Adrenal gland (tissue), 12 donors: Measurements from ENCODE around the gene HOXB1. TPM values are rescaled to one million over a fixed set of nuclear protein-coding genes. Genes with fewer than 3 reads are reported as not detected.

Experiments used
- DNase-seq, 7 donors: peaks; one replicate each; pipeline ENCODE4 v3.0.0-alpha.2; 2019 to 2020
- H3K27ac ChIP-seq, 5 donors: fragments of 200-600 bp; sonication (generic) in 4 of 5; 1 replicate in 3 of 5; 2 replicates in 2 of 5; pipeline versions ENCODE4 v1.5.1 to v1.8.0; 2016 to 2020; ENCODE audit warnings: mild to moderate bottlenecking in 1 of 5
- H3K27me3 ChIP-seq: fragments of 200-600 bp; 2 replicates; pipeline ENCODE4 v1.8.0; 2021
- H3K36me3 ChIP-seq, 2 donors: fragments of 200-600 bp; replicated peaks in 1 of 2; 1 replicate in 1 of 2; 2 replicates in 1 of 2; pipeline versions ENCODE4 v1.5.1 to v1.8.0; 2018 to 2022
- H3K4me1 ChIP-seq, 2 donors: fragments of 200-600 bp; replicated peaks in 1 of 2; 1 replicate in 1 of 2; 2 replicates in 1 of 2; pipeline versions ENCODE4 v1.5.1 to v1.8.0; 2018 to 2021
- H3K4me3 ChIP-seq, 4 donors: fragments of 200-600 bp; sonication (generic) in 3 of 4; one replicate each; pipeline ENCODE4 v1.5.1; 2016 to 2018
- H3K9me3 ChIP-seq, 3 donors: fragments of 200-600 bp; sonication (generic) in 1 of 3; replicated peaks in 1 of 3; 1 replicate in 2 of 3; 2 replicates in 1 of 3; pipeline versions ENCODE4 v1.5.1 to v1.8.0; 2016 to 2021
- POLR2A ChIP-seq, 2 donors: fragments of 450-650 bp; IDR thresholded peaks; one replicate each; pipeline ENCODE4 v1.6.1; 2017; ENCODE audit warnings: antibody characterized with exemption in 2 of 2, mild to moderate bottlenecking in 2 of 2, moderate library complexity in 1 of 2
- WGBS, 4 donors: extraction: QIAGEN DNeasy Blood & Tissue Kit in 2 of 4; methylation state at CpG; one replicate each; pipeline versions ENCODE4 v1.1.5 to v1.1.7; 2013 to 2017; 5-methylcytosine and 5-hydroxymethylcytosine counted together
- intact Hi-C, 2 donors: fragments of 100-400 bp; cut with DNase I; formaldehyde crosslinking; loops; one replicate each; pipeline versions ENCODE4 v1.14.1 to v1.15.0; 2022 to 2023
- polyA plus RNA-seq, 3 donors: library from polyadenylated mRNA; stranded (reverse); fragments of 200-250 nt in 2 of 3; fragments of 350-450 nt in 1 of 3; fragmentation: Illumina TruSeq in 1 of 3; extraction: RNeasy Lipid Tissue Mini Kit (QIAGEN cat#74804) in 1 of 3; gene quantifications; one replicate each; pipeline ENCODE4 v1.2.3, GENCODE V29; 2013 to 2014
- total RNA-seq, 9 donors: library from RNA; depleted of rRNA in 4 of 9; stranded (reverse); fragments of >200 nt in 4 of 9; fragments of 120-200 nt in 1 of 9; fragmentation: NEBNext Ultra II Directional in 1 of 9; extraction: Animal tissue kit (Norgen Biotek cat#: 25700) in 1 of 9; gene quantifications; one replicate each; pipeline versions ENCODE4 v1.1.0 to v1.2.4, GENCODE V29; 2013 to 2023
- TF ChIP-seq, protein P1 (sequence below), 6 experiments: fragments of 450-650 bp in 4 of 6; fragments of 200-600 bp in 2 of 6; sonication (generic) in 1 of 6; IDR thresholded peaks; 1 replicate in 5 of 6; 2 replicates in 1 of 6; pipeline versions ENCODE4 v1.5.1 to v1.8.0; 2016 to 2021; ENCODE audit warnings: antibody characterized with exemption in 6 of 6, mild to moderate bottlenecking in 2 of 6, moderate library complexity in 1 of 6
- donor health status: healthy with polysubstance abuse.
- donor health status: Bipolar disorder and iron deficiency.
- donor health status: DM: yes; HTN: yes; CAD: no.
- donor health status: DM: no; HTN: no; CAD: no.
- donor health status: DM: no; HTN: no; CAD: no.
- donor health status: DM: yes; HTN: yes; CAD: no.

HOXB1 gene
- total and polyA plus RNA-seq, 12 donors: not detected

DNA sequence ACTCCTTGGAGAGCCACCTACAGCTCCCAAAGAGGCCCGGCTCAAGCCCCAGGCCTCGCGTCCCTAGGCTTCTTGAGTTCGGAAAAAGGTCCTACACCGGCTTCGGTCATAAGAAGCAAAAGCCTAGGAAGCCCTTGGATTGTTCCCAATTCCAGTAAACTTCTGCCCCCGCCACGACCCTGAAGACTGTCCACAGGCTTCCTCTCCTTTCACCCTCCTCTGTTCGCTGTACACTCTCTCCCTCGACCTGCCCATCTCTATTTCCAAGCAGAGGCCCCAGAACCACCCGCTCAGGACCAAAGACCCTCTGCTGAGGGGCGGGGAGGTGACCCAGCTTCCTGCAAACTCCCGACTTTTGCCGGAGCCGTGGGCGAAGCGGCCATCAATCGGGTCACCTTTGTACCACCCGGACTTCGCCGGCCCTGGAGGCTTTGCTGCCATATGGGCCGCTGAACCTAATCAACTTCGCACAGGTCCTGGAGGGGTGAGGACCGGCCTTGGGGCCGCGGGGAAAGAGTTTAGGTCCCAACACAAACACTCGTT lies 11.4 kb upstream of the HOXB1 start:
- no peaks in the 10 kb centered on the region for H3K9me3 ChIP-seq
- H3K4me3 ChIP-seq: peak overlapping the region in 2 of 4 donors; percentile 58 to 78
- peaks cover 15 to 21% of the 10 kb centered on the region in 2 donors for H3K4me1 ChIP-seq
- intact Hi-C loops: loop anchor here (5.0 kb wide), 1 partner anchor 35 kb away; the partner anchor contains the start of gene HOXB4 (in 2 of the 2)
- 5 to 17% (median 15%) methylated on average over 27 of the region's 27 CpGs for WGBS, 4 donors
- DNase-seq: peak in 2 of 7 donors; percentile 38 to 43
- peak overlapping the region; percentile 72 to 97 (median 85) for H3K27ac ChIP-seq
- H3K36me3 ChIP-seq: peaks cover 0 to 8% of the 10 kb centered on the region in 2 donors
- no peak for TF ChIP-seq POLR2A (IDR thresholded peaks at IDR 0.05)
- TF ChIP-seq, protein P1, sequence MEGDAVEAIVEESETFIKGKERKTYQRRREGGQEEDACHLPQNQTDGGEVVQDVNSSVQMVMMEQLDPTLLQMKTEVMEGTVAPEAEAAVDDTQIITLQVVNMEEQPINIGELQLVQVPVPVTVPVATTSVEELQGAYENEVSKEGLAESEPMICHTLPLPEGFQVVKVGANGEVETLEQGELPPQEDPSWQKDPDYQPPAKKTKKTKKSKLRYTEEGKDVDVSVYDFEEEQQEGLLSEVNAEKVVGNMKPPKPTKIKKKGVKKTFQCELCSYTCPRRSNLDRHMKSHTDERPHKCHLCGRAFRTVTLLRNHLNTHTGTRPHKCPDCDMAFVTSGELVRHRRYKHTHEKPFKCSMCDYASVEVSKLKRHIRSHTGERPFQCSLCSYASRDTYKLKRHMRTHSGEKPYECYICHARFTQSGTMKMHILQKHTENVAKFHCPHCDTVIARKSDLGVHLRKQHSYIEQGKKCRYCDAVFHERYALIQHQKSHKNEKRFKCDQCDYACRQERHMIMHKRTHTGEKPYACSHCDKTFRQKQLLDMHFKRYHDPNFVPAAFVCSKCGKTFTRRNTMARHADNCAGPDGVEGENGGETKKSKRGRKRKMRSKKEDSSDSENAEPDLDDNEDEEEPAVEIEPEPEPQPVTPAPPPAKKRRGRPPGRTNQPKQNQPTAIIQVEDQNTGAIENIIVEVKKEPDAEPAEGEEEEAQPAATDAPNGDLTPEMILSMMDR (IDR thresholded peaks at IDR 0.05): no peak
- no peaks in the 10 kb centered on the region for H3K27me3 ChIP-seq

DNA sequence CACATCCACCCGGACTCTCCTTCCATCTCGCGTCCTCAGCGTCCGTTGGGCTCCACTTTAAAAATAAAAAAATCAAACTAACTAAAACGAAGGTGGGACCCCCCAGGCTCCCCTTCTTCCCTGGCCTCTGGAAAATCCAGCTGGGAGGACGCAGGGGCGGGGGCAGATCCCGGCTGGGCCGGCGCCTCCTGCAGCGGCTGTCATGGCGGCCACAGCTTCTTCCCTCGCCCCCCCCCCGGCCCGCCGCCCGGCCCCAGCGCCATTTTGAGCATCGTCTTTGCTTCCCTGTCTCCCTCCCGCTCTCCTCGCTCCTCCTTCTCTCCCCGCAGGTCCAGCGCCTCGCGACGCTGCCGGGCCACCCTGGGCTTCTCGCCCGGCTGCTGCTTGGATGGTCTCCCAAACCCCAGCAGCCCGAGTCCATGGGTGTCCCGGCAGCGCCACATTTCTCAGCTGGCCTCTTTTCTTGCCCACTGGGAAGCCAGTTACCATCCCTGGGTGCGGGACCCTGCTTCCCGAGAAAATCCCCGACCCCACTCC lies 10.8 kb upstream of the HOXB1 start:
- peaks cover 0 to 8% of the 10 kb centered on the region in 2 donors for H3K36me3 ChIP-seq
- TF ChIP-seq, protein P1 (IDR thresholded peaks at IDR 0.05): no peak
- TF ChIP-seq POLR2A (IDR thresholded peaks at IDR 0.05): peak in 1 of 2 donors; percentile 38
- H3K4me1 ChIP-seq: peaks cover 15 to 20% of the 10 kb centered on the region in 2 donors
- peak overlapping the region; percentile 72 to 97 (median 85) for H3K27ac ChIP-seq
- intact Hi-C loops: loop anchor here (5.0 kb wide), 1 partner anchor 36 kb away; the partner anchor contains the start of gene HOXB4 (in 2 of the 2)
- no peaks in the 10 kb centered on the region for H3K9me3 ChIP-seq
- DNase-seq: peak in 6 of 7 donors; percentile 58 to 80 (median 69)
- H3K27me3 ChIP-seq: no peaks in the 10 kb centered on the region
- H3K4me3 ChIP-seq: peak overlapping the region in 3 of 4 donors; percentile 25 to 78 (median 58)
- 5 to 13% (median 7%) methylated on average over 23 to 35 of the region's 36 CpGs for WGBS, 4 donors

DNA sequence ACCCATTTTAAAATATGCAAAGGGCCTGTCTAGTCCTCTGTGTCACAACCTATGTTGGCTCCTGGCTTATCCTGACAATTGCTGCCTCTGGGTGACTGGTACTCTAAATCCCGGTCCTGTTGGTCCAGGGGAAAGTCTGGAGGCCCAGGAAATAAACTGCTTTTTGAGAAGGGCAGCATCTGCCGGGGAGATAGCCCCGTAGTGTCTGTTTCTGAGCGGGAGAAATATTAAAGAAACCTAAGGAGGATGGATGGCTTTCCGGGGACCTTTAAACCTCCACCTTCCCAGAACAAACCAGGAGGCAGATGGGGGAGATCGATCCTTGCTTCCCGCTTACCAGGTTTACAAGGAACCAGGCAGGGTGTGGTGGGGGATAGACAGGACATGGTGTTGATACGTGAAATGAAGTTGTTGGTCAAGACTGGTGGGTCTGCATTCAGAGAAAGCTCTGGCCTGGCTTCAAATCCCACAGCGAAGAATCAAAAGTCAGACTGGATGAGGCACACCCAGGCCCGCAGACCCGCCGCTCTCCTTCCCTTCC lies 10.3 kb upstream of the HOXB1 start:
- peak overlapping the region; percentile 72 to 97 (median 85) for H3K27ac ChIP-seq
- 31 to 38% (median 33%) methylated on average over 12 of the region's 12 CpGs for WGBS, 4 donors
- TF ChIP-seq, protein P1 (IDR thresholded peaks at IDR 0.05): no peak
- no peak for TF ChIP-seq POLR2A (IDR thresholded peaks at IDR 0.05)
- H3K27me3 ChIP-seq: no peaks in the 10 kb centered on the region
- peaks cover 0 to 8% of the 10 kb centered on the region in 2 donors for H3K36me3 ChIP-seq
- peak overlapping the region in 2 of 4 donors; percentile 58 to 78 for H3K4me3 ChIP-seq
- H3K9me3 ChIP-seq: no peaks in the 10 kb centered on the region
- H3K4me1 ChIP-seq: peaks cover 14 to 15% of the 10 kb centered on the region in 2 donors
- intact Hi-C loops: loop anchor here (5.0 kb wide), 1 partner anchor 36 kb away; the partner anchor contains the start of gene HOXB4 (in 2 of the 2)
- no peak for DNase-seq

DNA sequence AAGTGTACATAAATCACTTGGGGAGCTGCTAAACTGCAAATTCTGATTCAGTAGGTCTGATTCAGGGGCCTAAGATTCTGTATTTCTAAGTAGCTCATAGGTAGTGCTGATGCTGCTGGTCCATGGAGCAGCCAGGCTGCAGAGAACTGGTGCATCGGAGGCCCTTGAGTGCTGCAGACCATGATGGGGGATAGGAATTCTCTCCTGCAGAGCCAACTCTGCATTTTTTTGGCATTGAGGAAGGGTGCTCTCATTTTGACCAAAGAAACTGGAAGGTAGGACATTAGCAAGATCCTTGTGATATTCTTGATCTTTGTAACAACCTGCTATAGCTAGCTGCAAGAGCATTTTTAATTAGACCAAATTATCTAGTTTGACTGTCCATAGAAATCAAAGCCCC lies 9.4 kb upstream of the HOXB1 start:
- no peaks in the 10 kb centered on the region for H3K27me3 ChIP-seq
- intact Hi-C loops: loop anchor here (5.0 kb wide), 1 partner anchor 37 kb away; the partner anchor contains the start of gene HOXB4 (in 2 of the 2)
- no peak overlapping the region for H3K4me3 ChIP-seq
- 80 to 100% (median 94%) methylated on average over 1 of the region's 1 CpG for WGBS, 4 donors
- H3K4me1 ChIP-seq: peaks cover 5 to 9% of the 10 kb centered on the region in 2 donors
- no peaks in the 10 kb centered on the region for H3K9me3 ChIP-seq
- H3K27ac ChIP-seq: peak overlapping the region in 1 of 5 donors; percentile 97
- no peak for TF ChIP-seq POLR2A (IDR thresholded peaks at IDR 0.05)
- TF ChIP-seq, protein P1 (IDR thresholded peaks at IDR 0.05): no peak
- peaks cover 0 to 8% of the 10 kb centered on the region in 2 donors for H3K36me3 ChIP-seq
- no peak for DNase-seq
